ENCODE measurements around the gene GRIK4. TPM values are rescaled to one million over a fixed set of nuclear protein-coding genes. Genes with fewer than 3 reads are reported as not detected.
"Not testable (repeated sequence)": the region's sequence is repeated elsewhere in the genome, so short reads cannot be mapped to it uniquely, and the experiment has no call there.

Gene GRIK4
- total and polyA plus RNA-seq, 2 donors (not counting 3 experiments of a cell fraction or from before 2014, with no cell fraction given) = 0.81 to 1.6 TPM

DNA sequence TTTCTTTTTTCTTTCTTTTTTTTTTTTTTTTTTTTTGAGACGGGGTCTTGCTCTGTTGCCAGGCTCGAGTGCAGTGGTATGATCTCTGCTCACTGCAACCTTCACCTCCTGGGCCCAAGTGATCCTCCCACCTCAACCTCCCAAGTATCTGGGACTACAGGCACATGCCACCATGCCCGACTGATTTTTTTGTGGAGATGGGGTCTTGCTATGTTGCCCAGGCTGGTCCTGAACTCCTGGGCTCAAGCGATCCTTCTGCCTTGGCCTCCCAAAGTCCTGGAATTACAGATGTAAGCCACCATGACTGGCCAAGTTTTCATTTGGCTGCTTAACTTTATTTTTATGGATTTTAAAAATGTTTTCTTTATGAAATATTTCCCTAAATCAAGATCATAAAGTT, 520.1 kb downstream of the GRIK4 start:
- H3K9me1 ChIP-seq (replicated peaks; ENCODE audit: control insufficient read depth, extremely low read depth, insufficient read depth, low read length); H3K79me2 ChIP-seq (ENCODE audit: control insufficient read depth, insufficient read depth, low read length); H3K9ac ChIP-seq (replicated peaks; ENCODE audit: extremely low read depth, insufficient read depth, low read length); dilution Hi-C loops (cut with MboI; ENCODE audit: extremely low pct_ligation_motif_present, low sequenced_read_pairs); H3K4me2 ChIP-seq (ENCODE audit: insufficient read depth, low read length); POLR2A ChIA-PET; H3K27ac ChIP-seq (ENCODE audit: insufficient read depth, low read depth, low read length); H3K27me3 ChIP-seq (ENCODE audit: control insufficient read depth in 2 of 2, insufficient read depth in 2 of 2, low read length in 2 of 2); H3K4me3 ChIP-seq (replicated peaks in 1 of 3; ENCODE audit: insufficient read depth in 1 of 3, low read depth in 1 of 3, low read length in 3 of 3); H4K20me1 ChIP-seq (replicated peaks; ENCODE audit: control insufficient read depth, extremely low read depth, insufficient read depth, low read length); DNase-seq (ENCODE audit: low read depth, low spot score); BruUV-seq (replicated peaks); H3K4me1 ChIP-seq (ENCODE audit: control insufficient read depth, extremely low read depth, insufficient read depth, low read length); FAIRE-seq; H3K36me3 ChIP-seq (ENCODE audit: control insufficient read depth in 2 of 2, extremely low read depth in 1 of 2, insufficient read depth in 2 of 2, low read length in 2 of 2); H2AFZ ChIP-seq (ENCODE audit: low read depth, low read length); H3K9me3 ChIP-seq (replicated peaks; ENCODE audit: control insufficient read depth, insufficient read depth, low read length): not testable (repeated sequence)
- CTCF ChIA-PET = interaction anchor here (1.5 kb wide), 1 partner anchor 163 kb away, joined by 10 read pairs; no protein-coding TSS in a partner anchor
- intact Hi-C loops (cut with micrococcal nuclease) = loop anchor here (5.0 kb wide), 1 partner anchor 81 kb away; no protein-coding TSS in a partner anchor

DNA sequence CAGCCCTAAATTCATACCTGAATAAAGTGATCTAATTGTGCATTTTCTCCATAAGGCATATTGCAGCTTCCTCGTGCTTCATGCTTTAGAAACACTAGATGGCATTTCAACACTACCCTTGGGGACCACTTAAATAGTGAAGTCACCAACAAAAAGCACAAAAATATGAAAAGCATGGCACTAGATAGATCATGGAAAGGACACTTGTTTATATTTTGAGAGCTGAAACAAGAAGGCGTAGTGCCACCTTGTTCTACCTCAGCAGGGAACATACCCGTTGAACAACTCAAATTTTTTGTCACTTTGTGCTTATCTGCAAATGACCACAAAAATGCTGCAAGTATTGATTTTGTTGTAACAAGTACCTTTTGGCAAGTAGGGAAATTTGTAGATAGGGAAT, 521.0 kb downstream of the GRIK4 start:
- POLR2A ChIA-PET = no interaction called here
- dilution Hi-C loops (cut with MboI; ENCODE audit: extremely low pct_ligation_motif_present, low sequenced_read_pairs) = no loop called here
- H3K79me2 ChIP-seq (ENCODE audit: control insufficient read depth, insufficient read depth, low read length) = no peaks in the 10 kb centered on the region

More for the DNA sequence above, 521.0 kb downstream of the GRIK4 start:
- H4K20me1 ChIP-seq (replicated peaks; ENCODE audit: control insufficient read depth, extremely low read depth, insufficient read depth, low read length) = peaks cover 5% of the 10 kb centered on the region
- TF ChIP-seq JUN (IDR thresholded peaks at IDR 0.05; ENCODE audit: borderline replicate concordance, insufficient read depth, insufficient read length, low read depth) (no peak), POLR2A (IDR thresholded peaks at IDR 0.05; ENCODE audit: low read depth, low read length) (no peak), POLR2AphosphoS5 (IDR thresholded peaks at IDR 0.05; ENCODE audit: insufficient read depth, low read depth, low read length) (no peak), FOS (IDR thresholded peaks at IDR 0.05; ENCODE audit: borderline replicate concordance, insufficient read depth, low read length) (no peak), EZH2 (IDR thresholded peaks at IDR 0.05; ENCODE audit: borderline replicate concordance, low read depth, low read length, severe bottlenecking) (no peak), MYC (IDR thresholded peaks at IDR 0.05; ENCODE audit: low read depth, low read length) (no peak), GATA2 (IDR thresholded peaks at IDR 0.05; ENCODE audit: insufficient read depth, insufficient read length, low read depth, low read length) (no peak)
- TF ChIP-seq, protein P1, sequence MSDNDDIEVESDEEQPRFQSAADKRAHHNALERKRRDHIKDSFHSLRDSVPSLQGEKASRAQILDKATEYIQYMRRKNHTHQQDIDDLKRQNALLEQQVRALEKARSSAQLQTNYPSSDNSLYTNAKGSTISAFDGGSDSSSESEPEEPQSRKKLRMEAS (IDR thresholded peaks at IDR 0.05; ENCODE audit: insufficient read depth, insufficient read length) = no peak
- TF ChIP-seq, protein P2, sequence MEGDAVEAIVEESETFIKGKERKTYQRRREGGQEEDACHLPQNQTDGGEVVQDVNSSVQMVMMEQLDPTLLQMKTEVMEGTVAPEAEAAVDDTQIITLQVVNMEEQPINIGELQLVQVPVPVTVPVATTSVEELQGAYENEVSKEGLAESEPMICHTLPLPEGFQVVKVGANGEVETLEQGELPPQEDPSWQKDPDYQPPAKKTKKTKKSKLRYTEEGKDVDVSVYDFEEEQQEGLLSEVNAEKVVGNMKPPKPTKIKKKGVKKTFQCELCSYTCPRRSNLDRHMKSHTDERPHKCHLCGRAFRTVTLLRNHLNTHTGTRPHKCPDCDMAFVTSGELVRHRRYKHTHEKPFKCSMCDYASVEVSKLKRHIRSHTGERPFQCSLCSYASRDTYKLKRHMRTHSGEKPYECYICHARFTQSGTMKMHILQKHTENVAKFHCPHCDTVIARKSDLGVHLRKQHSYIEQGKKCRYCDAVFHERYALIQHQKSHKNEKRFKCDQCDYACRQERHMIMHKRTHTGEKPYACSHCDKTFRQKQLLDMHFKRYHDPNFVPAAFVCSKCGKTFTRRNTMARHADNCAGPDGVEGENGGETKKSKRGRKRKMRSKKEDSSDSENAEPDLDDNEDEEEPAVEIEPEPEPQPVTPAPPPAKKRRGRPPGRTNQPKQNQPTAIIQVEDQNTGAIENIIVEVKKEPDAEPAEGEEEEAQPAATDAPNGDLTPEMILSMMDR (IDR thresholded peaks at IDR 0.05; ENCODE audit: extremely low read depth in 1 of 2, insufficient read depth in 1 of 2, low read depth in 1 of 2, low read length in 2 of 2) = no peak
- no peak overlapping the region for H3K4me2 ChIP-seq (ENCODE audit: insufficient read depth, low read length)
- CTCF ChIA-PET = interaction anchor here (1.1 to 1.5 kb wide), 2 partner anchors 161 to 162 kb away, joined by 3 to 10 read pairs; no protein-coding TSS in a partner anchor
- intact Hi-C loops (cut with micrococcal nuclease) = loop anchor here (5.0 kb wide), 1 partner anchor 80 kb away; no protein-coding TSS in a partner anchor
- DNase-seq (ENCODE audit: low read depth, low spot score) = no peak
- H3K36me3 ChIP-seq (ENCODE audit: control insufficient read depth in 2 of 2, extremely low read depth in 1 of 2, insufficient read depth in 2 of 2, low read length in 2 of 2) = no peaks in the 10 kb centered on the region
- H3K9me1 ChIP-seq (replicated peaks; ENCODE audit: control insufficient read depth, extremely low read depth, insufficient read depth, low read length) = peaks cover 3% of the 10 kb centered on the region
- no peak overlapping the region for H3K4me3 ChIP-seq (replicated peaks in 1 of 3; ENCODE audit: insufficient read depth in 1 of 3, low read depth in 1 of 3, low read length in 3 of 3)
- no TSS peak for BruUV-seq (replicated peaks)
- H3K27ac ChIP-seq (ENCODE audit: insufficient read depth, low read depth, low read length) = no peak overlapping the region
- no peaks in the 10 kb centered on the region for H3K27me3 ChIP-seq (ENCODE audit: control insufficient read depth in 2 of 2, insufficient read depth in 2 of 2, low read length in 2 of 2)
- no peaks in the 10 kb centered on the region for H3K4me1 ChIP-seq (ENCODE audit: control insufficient read depth, extremely low read depth, insufficient read depth, low read length)
- no peak for FAIRE-seq
- no peak overlapping the region for H2AFZ ChIP-seq (ENCODE audit: low read depth, low read length)
- H3K9ac ChIP-seq (replicated peaks; ENCODE audit: extremely low read depth, insufficient read depth, low read length) = no peak overlapping the region
- H3K9me3 ChIP-seq (replicated peaks; ENCODE audit: control insufficient read depth, insufficient read depth, low read length) = no peaks in the 10 kb centered on the region
